ENCODE data around the gene LRRC75A.

Gene LRRC75A

GRCh38 chr17:16435925-16436886 lies 55.8 kb downstream of the LRRC75A start:
- DNase-seq (ENCODE audit: low read depth in 2 of 2, low spot score in 1 of 2), result no peak

GRCh38 chr17:16434662-16435061 lies 57.3 kb downstream of the LRRC75A start:
- no peak for DNase-seq (ENCODE audit: low read depth in 2 of 2, low spot score in 1 of 2)

GRCh38 chr17:16433514-16433913 lies 58.5 kb downstream of the LRRC75A start:
- DNase-seq (ENCODE audit: low read depth in 2 of 2, low spot score in 1 of 2), result no peak

- no peak for DNase-seq (ENCODE audit: low read depth in 2 of 2, low spot score in 1 of 2)
These were observed 60.0 kb downstream of the LRRC75A start for GRCh38 chr17:16432017-16432416.

- DNase-seq (ENCODE audit: low read depth in 2 of 2, low spot score in 1 of 2), result no peak
These were observed 61.3 kb downstream of the LRRC75A start for GRCh38 chr17:16430650-16431049.

- DNase-seq (ENCODE audit: low read depth in 2 of 2, low spot score in 1 of 2), result no peak
These were observed 62.9 kb downstream of the LRRC75A start for GRCh38 chr17:16429083-16429482.

- no peak for DNase-seq (ENCODE audit: low read depth in 2 of 2, low spot score in 1 of 2)
These were observed 63.7 kb downstream of the LRRC75A start for GRCh38 chr17:16428098-16428882.

GRCh38 chr17:16427020-16427419 lies 65.0 kb downstream of the LRRC75A start:
- DNase-seq (ENCODE audit: low read depth in 2 of 2, low spot score in 1 of 2), result no peak

- DNase-seq (ENCODE audit: low read depth in 2 of 2, low spot score in 1 of 2), result no peak
These were observed 66.0 kb downstream of the LRRC75A start for GRCh38 chr17:16425698-16426659.

GRCh38 chr17:16425202-16425601 lies 66.8 kb downstream of the LRRC75A start:
- DNase-seq (ENCODE audit: low read depth in 2 of 2, low spot score in 1 of 2), result no peak

- no peak for DNase-seq (ENCODE audit: low read depth in 2 of 2, low spot score in 1 of 2)
These were observed 68.6 kb downstream of the LRRC75A start for GRCh38 chr17:16423226-16423872.

GRCh38 chr17:16422416-16422815 lies 69.6 kb downstream of the LRRC75A start:
- no peak for DNase-seq (ENCODE audit: low read depth in 2 of 2, low spot score in 1 of 2)

- DNase-seq (ENCODE audit: low read depth in 2 of 2, low spot score in 1 of 2), result no peak
These were observed 72.1 kb downstream of the LRRC75A start for GRCh38 chr17:16419929-16420271.

GRCh38 chr17:16419074-16419928 lies 72.7 kb downstream of the LRRC75A start:
- no peak for DNase-seq (ENCODE audit: low read depth in 2 of 2, low spot score in 1 of 2)

- no peak for DNase-seq (ENCODE audit: low read depth in 2 of 2, low spot score in 1 of 2)
These were observed 73.3 kb downstream of the LRRC75A start for GRCh38 chr17:16418685-16419068.

GRCh38 chr17:16417896-16418684 lies 73.9 kb downstream of the LRRC75A start:
- no peak for DNase-seq (ENCODE audit: low read depth in 2 of 2, low spot score in 1 of 2)

- no peak for DNase-seq (ENCODE audit: low read depth in 2 of 2, low spot score in 1 of 2)
These were observed 74.6 kb downstream of the LRRC75A start for GRCh38 chr17:16417399-16417798.

- peak in 1 of 2 donors; percentile 19 for DNase-seq (ENCODE audit: low read depth in 2 of 2, low spot score in 1 of 2)
These were observed 76.7 kb downstream of the LRRC75A start, which contains the start of gene TRPV2 for GRCh38 chr17:16415031-16415924. TRPV2 (plus strand) TSS chr17:16415571; CDS start chr17:16417669, 2,098 bp downstream.
